RWPE1 (cell line): ENCODE results near the gene CUTA.

Experiments used
- CTCF ChIA-PET: fragments of 350-600 bp; sonication (Branson Sonifier 250); formaldehyde crosslinking; extraction: SDS; loops from one replicate; lab custom pipeline; 2021; lab: Yijun Ruan, JAX
- POLR2A ChIA-PET: fragments of 400-600 bp; formaldehyde crosslinking; extraction: SDS; loops from one replicate; lab custom pipeline; 2020; ENCODE audit warnings: antibody characterized with exemption; ENCODE audit not compliant: low non-redundant PET; lab: Yijun Ruan, JAX
- DNase-seq: peaks from one replicate; pipeline ENCODE4 v3.0.0; 2012; ENCODE audit warnings: low spot score
- H3K27ac ChIP-seq: fragments of 450-650 bp; 2 replicates; pipeline ENCODE4 v1.5.1; 2017
- TF ChIP-seq, protein P1 (sequence below): fragments of 450-650 bp; conservative IDR thresholded peaks from 2 replicates; pipeline ENCODE4 v1.5.1; 2017; ENCODE audit warnings: low read depth, mild to moderate bottlenecking

The CUTA gene

DNA sequence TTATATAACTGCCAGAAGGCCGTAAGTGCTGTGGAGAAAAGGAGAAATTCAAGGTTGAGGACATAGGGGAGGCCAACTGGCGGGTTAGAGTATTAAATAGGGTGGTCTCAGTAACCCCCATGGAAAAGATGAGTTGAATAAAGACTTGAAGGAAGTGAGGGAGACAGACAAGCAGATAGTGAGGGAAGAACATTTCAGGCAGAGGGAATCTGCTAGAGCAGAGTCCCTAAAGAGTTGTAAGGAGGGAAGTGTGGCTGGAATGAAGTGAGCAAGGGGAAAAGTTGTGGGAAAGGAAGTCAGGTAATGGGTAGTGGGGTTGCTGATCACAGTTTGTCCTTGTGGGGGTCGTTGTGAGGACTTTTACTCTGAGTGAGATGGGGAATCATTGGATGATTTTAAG is 24.9 kb downstream of the CUTA start:
- TF ChIP-seq, protein P1, sequence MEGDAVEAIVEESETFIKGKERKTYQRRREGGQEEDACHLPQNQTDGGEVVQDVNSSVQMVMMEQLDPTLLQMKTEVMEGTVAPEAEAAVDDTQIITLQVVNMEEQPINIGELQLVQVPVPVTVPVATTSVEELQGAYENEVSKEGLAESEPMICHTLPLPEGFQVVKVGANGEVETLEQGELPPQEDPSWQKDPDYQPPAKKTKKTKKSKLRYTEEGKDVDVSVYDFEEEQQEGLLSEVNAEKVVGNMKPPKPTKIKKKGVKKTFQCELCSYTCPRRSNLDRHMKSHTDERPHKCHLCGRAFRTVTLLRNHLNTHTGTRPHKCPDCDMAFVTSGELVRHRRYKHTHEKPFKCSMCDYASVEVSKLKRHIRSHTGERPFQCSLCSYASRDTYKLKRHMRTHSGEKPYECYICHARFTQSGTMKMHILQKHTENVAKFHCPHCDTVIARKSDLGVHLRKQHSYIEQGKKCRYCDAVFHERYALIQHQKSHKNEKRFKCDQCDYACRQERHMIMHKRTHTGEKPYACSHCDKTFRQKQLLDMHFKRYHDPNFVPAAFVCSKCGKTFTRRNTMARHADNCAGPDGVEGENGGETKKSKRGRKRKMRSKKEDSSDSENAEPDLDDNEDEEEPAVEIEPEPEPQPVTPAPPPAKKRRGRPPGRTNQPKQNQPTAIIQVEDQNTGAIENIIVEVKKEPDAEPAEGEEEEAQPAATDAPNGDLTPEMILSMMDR, result no peak
- ChIA-PET CTCF (interaction anchor here (0.6 kb wide), 1 partner anchor 14 kb away, joined by 3 read pairs; no protein-coding TSS in a partner anchor), POLR2A (no interaction called here)
- H3K27ac ChIP-seq, result peak overlapping the region; percentile 51; the same call in 1 of the 2 replicates
- no peak for DNase-seq

DNA sequence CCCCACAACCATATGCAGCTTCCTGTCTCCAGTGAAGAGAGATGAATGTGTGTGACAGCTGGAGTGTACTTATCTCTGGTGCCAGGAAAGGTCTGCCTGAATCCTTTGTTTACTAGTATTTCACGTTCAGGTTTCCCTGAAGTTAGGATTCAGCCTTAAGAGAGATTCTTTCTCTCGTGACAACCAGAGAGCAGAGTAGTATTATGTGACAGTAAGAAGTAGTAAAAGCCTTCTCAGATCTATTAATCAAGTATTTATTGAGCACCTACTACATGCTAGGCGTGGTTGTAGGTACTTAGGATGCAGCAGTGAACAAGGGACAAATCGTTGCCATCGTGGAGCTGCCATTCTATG is 25.3 kb downstream of the CUTA start:
- H3K27ac ChIP-seq, result no peak overlapping the region
- TF ChIP-seq, protein P1, result no peak
- ChIA-PET POLR2A (no interaction called here), CTCF (interaction anchor here (0.6 kb wide), 1 partner anchor 14 kb away, joined by 3 read pairs; no protein-coding TSS in a partner anchor)
- DNase-seq, result no peak

DNA sequence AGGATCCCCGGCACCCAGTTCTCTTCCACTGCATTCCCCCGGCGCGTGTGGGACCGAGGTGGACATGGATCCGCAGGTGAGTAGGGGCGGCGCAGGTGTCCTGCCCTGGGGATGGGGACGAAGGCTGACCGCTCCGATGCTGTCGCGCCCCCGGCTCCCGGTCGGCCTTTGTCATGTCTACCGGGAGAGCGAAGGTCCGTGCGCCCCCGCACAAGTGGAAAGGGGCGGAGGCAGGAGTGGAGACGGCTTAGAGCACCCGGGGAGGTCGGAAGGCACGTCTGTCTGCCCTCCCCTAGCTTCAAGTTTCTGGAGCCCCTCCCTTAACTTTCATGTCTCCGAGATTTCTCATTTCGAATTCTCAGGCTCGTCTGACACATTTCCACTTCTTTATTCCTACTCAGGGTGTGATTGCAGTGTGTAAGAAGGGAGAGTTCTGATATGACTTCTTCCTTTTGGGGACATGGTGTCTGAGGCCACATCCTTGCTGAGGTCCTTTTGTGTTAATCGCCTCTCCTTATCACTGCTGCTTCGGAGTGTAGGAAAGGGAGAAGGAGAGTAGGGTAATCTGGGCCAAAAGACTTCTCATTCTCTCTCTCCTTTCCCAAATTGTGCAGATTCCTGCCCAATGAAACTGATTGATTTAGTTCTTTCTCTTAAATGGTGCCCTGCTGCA is 25.8 kb downstream of the CUTA start:
- ChIA-PET POLR2A (no interaction called here), CTCF (interaction anchor here (0.6 to 1.3 kb wide), 4 partner anchors 8 to 15 kb away, joined by 3 to 5 read pairs (median 4); no protein-coding TSS in a partner anchor)
- TF ChIP-seq, protein P1, result no peak
- peak overlapping the region; percentile 93 for H3K27ac ChIP-seq
- peak; percentile 25 for DNase-seq

DNA sequence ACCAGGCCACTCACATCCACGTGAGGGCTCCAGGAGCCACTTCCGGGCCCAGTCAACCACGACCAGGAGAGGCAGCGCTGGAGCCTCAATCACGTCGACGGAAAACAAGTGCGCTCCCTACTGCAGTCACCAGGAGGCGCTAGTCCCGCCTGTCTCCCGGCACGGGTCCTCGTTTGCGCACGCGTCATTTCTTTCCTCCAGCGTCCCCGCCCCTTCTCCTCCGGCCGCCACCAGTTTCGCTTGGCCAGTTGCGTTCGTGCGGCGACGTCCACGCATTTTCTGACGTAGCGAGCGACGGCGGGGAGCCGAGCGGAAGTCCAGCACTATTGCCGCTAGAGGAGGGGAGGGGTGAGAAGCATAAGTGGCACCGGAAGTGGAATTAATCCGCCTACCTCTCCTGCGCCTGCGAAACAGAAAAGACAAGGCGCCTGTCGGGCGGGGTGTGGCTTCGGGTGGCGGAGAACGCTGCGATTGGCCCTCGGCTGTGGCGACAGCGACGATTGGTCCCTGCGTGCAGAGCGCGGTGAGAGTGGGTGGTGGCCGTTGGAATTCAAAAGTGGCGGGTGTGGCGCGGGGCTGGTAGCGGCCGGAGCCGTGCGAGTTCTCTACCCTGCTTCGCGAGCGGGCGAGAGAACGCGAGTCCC is 26.5 kb downstream of the CUTA start, which contains the start of gene KIFC1:
Gene KIFC1 (plus strand): TSS at position 546 of the 644 bp plus-strand sequence. CDS start 163 bp downstream, outside the sequence.
- ChIA-PET CTCF (interaction anchor here (0.6 to 1.3 kb wide), 7 partner anchors 9 to 114 kb away, joined by 3 to 6 read pairs (median 4); partner anchors contain the start of gene B3GALT4), POLR2A (no interaction called here)
- TF ChIP-seq, protein P1, result peak; percentile 98
- peak; percentile 98 for DNase-seq
- H3K27ac ChIP-seq, result peak within 1 kb of the TSS; percentile 93

DNA sequence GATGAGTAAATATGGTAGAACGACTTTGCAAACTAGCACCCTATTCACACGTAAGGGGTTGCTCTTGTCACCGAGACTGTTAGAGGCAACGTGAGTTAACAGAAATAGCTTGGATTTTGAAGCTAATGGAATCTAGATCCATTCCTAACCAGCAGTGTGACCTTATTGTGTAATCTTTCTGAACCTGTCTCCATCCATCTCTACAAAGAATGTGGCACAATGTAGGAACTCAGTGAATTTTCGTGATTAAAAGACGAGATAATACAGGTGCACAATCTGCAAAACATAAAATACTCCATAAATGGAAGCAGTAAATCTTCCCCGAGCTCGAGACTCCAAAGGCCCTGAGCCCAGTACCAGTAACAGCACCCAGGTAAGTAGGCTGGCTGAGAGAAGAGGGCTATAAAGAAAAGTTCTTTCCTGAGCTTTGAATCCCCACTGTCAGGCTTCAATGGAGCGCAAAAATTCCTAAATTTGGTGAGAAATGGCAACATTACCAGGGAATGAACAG is 27.1 kb downstream of the CUTA start:
- ChIA-PET CTCF (interaction anchor here (0.7 to 1.3 kb wide), 7 partner anchors 11 to 114 kb away, joined by 3 to 6 read pairs (median 3); partner anchors contain the start of gene B3GALT4), POLR2A (no interaction called here)
- TF ChIP-seq, protein P1, result no peak
- H3K27ac ChIP-seq, result peak overlapping the region; percentile 93
- no peak for DNase-seq

DNA sequence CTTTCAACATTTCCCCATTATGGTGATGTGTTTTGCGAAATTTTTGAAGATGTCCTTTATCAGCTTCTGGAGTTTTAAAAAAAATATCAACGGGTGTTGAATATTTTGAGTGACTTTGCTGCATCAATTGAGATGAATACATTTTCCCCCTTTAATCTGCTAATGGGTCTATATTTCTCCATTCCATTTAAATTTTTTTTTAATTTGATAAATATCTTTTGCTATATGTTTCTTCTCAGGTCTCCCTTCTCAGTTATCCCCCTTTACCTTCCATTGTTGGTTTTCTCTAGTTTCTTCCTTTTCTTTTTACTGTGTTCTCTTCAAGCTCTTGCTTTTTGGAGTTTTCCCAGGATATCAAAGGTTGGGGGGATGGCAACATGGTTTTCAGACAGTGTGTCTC is 27.7 kb downstream of the CUTA start:
- no peak overlapping the region for H3K27ac ChIP-seq
- CTCF ChIA-PET, result interaction anchor here (0.7 to 1.0 kb wide), 2 partner anchors 13 to 46 kb away, joined by 3 read pairs; no protein-coding TSS in a partner anchor
- POLR2A ChIA-PET, result no interaction called here
- no peak for DNase-seq
- TF ChIP-seq, protein P1, result no peak
